Measurements from ENCODE around the gene APOA1.

Gene APOA1

DNA sequence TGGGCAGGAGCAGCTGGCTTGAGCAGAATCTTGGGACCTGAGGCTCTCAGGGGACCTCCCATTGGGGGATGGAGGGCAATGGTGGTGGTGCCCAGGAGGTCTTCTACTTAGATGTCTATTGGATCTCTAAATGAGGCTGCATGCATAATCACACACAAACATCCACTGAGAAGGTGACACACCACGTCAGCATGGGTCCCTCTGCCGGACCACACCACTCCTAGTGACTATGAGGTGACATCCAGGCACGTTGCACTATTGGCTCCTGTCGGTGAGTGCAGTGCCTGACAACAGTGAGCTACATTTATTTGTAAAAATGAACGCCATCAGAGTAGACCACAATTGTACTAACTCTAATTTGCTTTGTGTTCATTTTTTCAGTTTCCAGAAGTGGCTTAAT is 12.0 kb downstream of the APOA1 start:
- Mint-ChIP-seq H3K27me3 (no peaks in the 10 kb centered on the region), H3K27ac (no peak overlapping the region), H3K9me3 (no peaks in the 10 kb centered on the region), H3K4me1 (no peaks in the 10 kb centered on the region), H3K36me3 (no peaks in the 10 kb centered on the region), H3K4me3 (no peak overlapping the region)
- ATAC-seq (ENCODE audit: low read depth) = no peak
- DNase-seq (ENCODE audit: low spot score in 2 of 2) = no peak

DNA sequence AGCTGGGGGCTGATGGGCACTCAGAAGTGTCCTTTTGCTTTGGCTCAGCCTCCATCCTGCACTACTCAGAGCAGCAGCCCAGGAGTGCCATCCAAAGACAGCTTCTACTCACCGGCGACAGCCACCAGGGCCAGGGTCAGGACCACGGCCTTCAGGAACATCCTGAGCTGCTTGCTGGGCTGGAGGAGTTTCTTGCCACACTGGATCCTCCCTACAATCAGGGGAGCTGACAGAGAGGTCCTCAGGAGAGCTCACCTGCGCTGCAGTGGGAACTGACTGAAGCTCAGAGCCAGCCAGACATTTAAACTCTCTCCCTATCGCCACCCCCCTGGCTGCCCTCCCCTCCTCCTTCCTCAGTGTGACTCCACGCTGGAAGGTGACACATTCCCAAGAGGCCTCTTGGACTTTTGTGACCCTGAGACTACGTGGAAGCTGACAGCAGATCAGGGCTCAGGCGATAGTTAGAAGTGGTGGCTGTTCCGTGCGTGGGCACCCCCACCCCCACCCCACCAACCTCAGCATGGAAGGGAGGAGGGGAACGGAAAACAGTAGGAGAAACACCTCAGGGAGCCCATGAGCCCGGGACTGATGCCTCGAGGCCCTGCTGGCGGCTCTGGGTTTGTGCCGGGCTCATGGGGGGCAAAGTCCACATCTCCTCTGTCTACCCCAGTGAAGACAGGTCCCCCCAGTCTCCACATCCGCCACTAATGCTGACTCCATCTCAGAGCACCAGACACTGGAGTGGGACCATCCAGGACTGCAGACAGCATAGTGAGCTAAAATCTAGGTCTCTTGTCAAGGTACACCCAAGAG is 14.2 kb downstream of the APOA1 start, which contains the start of gene APOA4:
TSS of gene APOA4 (minus strand) at position 274 of the 813 bp plus-strand sequence. CDS start at position 161, 113 bp downstream.
- H3K27ac Mint-ChIP-seq = no peak within 1 kb of the TSS
- H3K4me3 Mint-ChIP-seq = no peak within 1 kb of the TSS
- no peaks in the 10 kb centered on the region for H3K36me3 Mint-ChIP-seq
- ATAC-seq (ENCODE audit: low read depth) (no peak), DNase-seq (ENCODE audit: low spot score in 2 of 2) (no peak)
- no peaks in the 10 kb centered on the region for H3K9me3 Mint-ChIP-seq
- no peaks in the 10 kb centered on the region for H3K27me3 Mint-ChIP-seq
- H3K4me1 Mint-ChIP-seq = no peaks in the 10 kb centered on the region

DNA sequence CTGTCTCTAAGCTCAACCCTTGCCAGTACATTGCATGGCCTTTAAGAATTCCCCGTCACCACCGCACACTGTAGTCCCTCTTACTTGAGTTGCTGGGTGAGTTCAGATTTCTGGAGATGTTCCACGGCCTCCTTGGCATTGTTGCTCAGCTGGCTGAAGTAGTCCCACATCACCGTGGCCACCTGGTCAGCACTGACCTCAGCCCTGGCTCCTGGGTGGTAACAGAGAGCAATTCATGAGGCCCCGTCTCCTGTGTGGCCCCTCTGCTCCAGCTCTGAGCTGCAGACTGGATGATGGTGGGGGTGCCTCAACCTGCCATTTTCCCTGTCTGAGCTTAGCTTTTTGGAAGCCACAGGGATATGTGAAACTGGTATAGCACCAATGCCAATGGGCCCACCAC is 14.8 kb downstream of the APOA1 start:
- H3K36me3 Mint-ChIP-seq = no peaks in the 10 kb centered on the region
- H3K9me3 Mint-ChIP-seq = no peaks in the 10 kb centered on the region

DNA sequence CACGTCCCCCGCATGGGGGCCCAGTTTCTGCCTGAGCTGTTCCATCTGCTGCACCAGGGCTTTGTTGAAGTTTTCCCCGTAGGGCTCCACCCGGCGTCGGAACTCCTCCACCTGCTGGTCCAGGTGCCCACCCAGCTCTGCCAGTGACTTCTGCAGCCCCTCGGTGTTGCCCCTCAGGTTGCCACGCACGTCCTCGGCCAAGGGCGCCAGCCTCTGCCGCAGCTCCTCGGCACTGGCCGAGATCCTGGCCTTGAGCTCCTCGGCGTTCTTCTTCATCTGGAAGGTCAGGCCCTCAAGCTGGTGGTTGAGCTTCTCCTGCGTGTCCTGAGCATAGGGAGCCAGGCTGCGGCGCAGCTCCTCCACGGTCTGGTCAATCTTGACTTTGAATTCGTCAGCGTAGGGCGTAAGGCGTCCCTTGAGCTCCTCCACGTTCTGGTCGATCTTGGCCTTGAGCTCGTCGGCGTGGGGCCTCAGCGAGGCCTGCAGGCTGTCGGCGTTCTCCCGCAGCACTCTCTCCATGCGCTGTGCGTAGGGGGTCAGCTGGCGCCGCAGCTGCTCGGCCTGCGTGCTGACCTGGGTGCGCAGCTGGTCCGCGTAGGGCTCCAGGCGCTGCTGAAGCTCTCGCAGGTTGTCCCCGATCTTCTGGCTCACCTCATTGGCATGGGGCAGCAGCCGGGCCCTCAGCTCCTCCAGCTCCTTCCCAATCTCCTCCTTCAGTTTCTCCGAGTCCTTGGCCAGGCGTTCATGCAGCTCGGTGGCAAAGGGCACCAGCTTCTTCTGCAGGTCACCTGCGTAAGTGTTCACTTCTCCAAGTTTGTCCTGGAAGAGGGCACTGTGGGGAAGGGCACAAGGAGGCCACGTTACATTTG is 16.1 kb downstream of the APOA1 start:
- ATAC-seq (ENCODE audit: low read depth) (no peak), DNase-seq (ENCODE audit: low spot score in 2 of 2) (no peak)
- Mint-ChIP-seq H3K36me3 (no peaks in the 10 kb centered on the region), H3K27ac (no peak overlapping the region), H3K4me1 (no peaks in the 10 kb centered on the region), H3K27me3 (no peaks in the 10 kb centered on the region), H3K4me3 (no peak overlapping the region), H3K9me3 (no peaks in the 10 kb centered on the region)

More for the DNA sequence above, 14.8 kb downstream of the APOA1 start:
- no peak for DNase-seq (ENCODE audit: low spot score in 2 of 2)
- Mint-ChIP-seq H3K27ac (no peak overlapping the region), H3K4me3 (no peak overlapping the region), H3K27me3 (no peaks in the 10 kb centered on the region), H3K4me1 (no peaks in the 10 kb centered on the region)
- ATAC-seq (ENCODE audit: low read depth) = no peak

DNA sequence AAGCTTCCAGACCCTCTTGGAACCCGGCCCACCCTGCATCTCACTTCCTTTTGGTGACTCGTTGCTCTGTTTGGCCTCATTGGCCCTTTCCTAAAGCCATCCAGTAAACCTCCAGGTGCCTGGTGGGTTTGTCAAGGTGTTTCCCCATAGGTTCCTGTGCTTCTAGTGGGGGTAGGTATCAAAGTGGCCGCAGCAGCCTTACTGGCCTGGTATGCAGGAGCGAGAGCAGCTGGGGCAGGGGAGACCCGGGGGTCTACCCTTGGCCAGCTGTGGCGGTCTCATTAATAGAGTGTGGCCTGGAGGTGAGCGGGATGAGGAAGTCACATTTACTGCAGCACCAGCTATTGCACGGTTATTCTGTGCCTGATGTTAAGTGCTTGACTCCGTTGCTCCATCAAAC is 18.4 kb downstream of the APOA1 start:
- Mint-ChIP-seq H3K27ac (no peak overlapping the region), H3K9me3 (no peaks in the 10 kb centered on the region), H3K27me3 (peaks cover 2% of the 10 kb centered on the region), H3K4me3 (no peak overlapping the region), H3K36me3 (no peaks in the 10 kb centered on the region), H3K4me1 (no peaks in the 10 kb centered on the region)
- ATAC-seq (ENCODE audit: low read depth) = no peak
- DNase-seq (ENCODE audit: low spot score in 2 of 2) = no peak

DNA sequence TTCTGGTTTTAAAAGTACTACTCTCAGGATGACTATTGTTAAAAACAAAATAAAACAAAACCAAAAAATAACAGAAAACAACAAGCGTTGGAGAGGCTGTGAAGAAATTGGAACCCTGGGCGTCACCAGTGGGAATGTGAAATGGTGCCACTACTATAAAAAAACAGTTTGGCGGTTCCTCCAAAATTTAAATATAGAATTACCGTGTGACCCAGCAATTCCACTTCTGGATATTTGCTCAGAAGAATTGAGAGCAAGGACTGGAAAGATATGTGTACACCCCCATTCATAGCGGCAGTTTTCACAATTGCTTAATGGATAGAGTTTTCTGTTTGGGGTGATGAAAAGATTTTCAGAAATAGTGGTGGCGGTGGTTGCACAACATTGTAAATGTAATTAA is 22.9 kb downstream of the APOA1 start:
- DNase-seq (ENCODE audit: low spot score in 2 of 2) = no peak
- no peak for ATAC-seq (ENCODE audit: low read depth)
- Mint-ChIP-seq H3K27me3 (peaks cover 2% of the 10 kb centered on the region), H3K27ac (no peak overlapping the region), H3K4me1 (no peaks in the 10 kb centered on the region), H3K9me3 (no peaks in the 10 kb centered on the region), H3K36me3 (no peaks in the 10 kb centered on the region), H3K4me3 (no peak overlapping the region)

DNA sequence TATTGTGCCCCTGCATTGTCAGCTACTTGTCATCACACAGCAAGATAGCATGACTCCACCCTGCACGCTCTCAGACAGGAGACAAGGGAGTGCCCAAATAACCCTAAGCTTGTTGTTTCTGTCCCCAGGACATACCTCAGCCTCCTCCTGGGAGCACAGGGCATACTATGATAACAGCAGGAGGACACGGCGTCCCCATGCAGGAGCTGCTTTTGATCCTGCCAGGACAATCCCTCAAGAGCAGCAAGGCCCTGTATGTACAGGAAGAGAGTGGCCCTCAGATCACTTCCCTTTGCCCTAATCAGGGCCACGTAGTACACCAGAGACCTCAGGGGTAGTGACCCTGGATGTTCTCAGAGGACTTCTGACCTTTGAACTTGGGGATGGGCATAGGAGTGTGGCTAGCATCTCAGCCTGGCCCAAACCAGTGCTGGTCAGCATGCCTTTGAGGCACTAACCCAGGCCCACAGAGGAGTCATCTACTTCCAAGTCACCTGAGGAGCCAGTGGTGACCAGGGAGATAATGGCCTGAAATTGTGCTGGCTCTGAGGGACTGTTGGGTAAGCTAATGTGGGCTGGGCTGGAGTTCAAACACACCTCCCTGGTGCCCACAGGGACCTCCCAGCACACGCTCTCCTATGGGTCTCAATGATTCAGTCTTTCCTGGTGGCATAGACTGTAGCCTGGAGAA is 23.5 kb downstream of the APOA1 start:
- no peaks in the 10 kb centered on the region for H3K36me3 Mint-ChIP-seq
- no peak overlapping the region for H3K27ac Mint-ChIP-seq
- H3K4me3 Mint-ChIP-seq = no peak overlapping the region
- no peaks in the 10 kb centered on the region for H3K4me1 Mint-ChIP-seq
- no peak for ATAC-seq (ENCODE audit: low read depth)
- H3K27me3 Mint-ChIP-seq = peaks cover 4% of the 10 kb centered on the region
- no peaks in the 10 kb centered on the region for H3K9me3 Mint-ChIP-seq
- no peak for DNase-seq (ENCODE audit: low spot score in 2 of 2)

DNA sequence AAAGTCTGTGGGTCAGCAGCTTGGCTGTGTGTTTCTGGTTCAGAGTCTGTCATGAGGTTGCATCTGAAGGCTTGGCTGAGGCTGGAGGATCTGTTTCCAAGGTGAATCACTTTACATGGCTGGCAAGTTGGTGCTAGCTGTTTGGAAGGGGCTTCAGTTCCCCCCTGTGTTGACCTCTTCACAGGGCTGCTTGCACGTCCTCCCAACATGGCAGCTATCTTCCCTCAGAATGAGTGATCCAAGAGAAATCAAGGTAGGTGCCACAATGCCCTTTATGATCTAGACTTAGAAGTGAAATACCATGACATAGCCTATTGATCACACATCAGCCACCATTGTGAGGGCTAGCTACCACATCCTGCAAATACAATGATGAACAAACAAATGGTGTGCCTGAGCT is 24.3 kb downstream of the APOA1 start:
- peaks cover 4% of the 10 kb centered on the region for H3K27me3 Mint-ChIP-seq
- no peak for ATAC-seq (ENCODE audit: low read depth)

DNA sequence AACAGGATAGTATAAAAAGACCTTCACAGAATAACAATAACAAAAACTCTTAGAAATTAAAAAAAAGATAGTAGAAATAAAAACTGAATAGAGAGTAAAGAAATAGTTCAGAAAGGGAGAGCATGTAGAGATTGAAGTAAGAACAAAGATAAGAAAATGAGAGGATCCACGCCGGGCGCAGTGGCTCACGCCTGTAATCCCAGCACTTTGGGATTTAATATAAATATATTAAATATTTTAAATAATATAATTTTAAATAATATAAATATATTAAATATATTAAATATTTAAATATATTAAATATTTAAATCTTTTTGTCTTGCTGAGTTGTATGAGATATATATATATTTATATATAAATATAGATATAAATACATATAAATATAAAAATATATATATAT is 25.3 kb downstream of the APOA1 start:
- Mint-ChIP-seq H3K4me1 (no peaks in the 10 kb centered on the region), H3K27ac (no peak overlapping the region), H3K36me3 (no peaks in the 10 kb centered on the region), H3K4me3 (no peak overlapping the region), H3K9me3 (no peaks in the 10 kb centered on the region), H3K27me3 (peaks cover 8% of the 10 kb centered on the region)
- no peak for ATAC-seq (ENCODE audit: low read depth)
- DNase-seq (ENCODE audit: low spot score in 2 of 2) = no peak

More for the DNA sequence above, 24.3 kb downstream of the APOA1 start:
- H3K9me3 Mint-ChIP-seq = no peaks in the 10 kb centered on the region
- no peak overlapping the region for H3K4me3 Mint-ChIP-seq
- H3K36me3 Mint-ChIP-seq = no peaks in the 10 kb centered on the region
- H3K27ac Mint-ChIP-seq = no peak overlapping the region
- H3K4me1 Mint-ChIP-seq = no peaks in the 10 kb centered on the region
- no peak for DNase-seq (ENCODE audit: low spot score in 2 of 2)

DNA sequence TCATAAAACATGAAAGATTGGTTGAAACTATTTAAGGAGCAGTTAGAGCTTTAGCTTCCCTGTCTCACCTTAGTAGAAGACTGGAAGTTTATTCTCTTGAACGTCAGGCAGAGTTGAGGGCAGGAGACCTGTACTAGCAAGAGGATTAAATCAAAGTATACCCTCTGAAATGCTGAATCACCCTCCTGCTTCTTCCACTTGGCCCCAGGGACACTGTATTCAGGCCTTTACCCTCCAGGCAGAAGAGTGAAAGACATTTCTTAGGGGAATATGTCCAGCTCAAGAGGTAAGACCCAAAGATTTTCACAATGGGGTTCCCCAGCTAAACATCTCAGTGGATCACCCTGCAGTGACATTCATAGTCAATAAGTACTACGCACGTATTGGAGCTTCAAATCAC is 26.2 kb downstream of the APOA1 start:
- DNase-seq (ENCODE audit: low spot score in 2 of 2) (no peak), ATAC-seq (ENCODE audit: low read depth) (no peak)
- Mint-ChIP-seq H3K4me1 (no peaks in the 10 kb centered on the region), H3K27ac (no peak overlapping the region), H3K9me3 (no peaks in the 10 kb centered on the region), H3K36me3 (no peaks in the 10 kb centered on the region), H3K27me3 (peaks cover 9% of the 10 kb centered on the region), H3K4me3 (no peak overlapping the region)

DNA sequence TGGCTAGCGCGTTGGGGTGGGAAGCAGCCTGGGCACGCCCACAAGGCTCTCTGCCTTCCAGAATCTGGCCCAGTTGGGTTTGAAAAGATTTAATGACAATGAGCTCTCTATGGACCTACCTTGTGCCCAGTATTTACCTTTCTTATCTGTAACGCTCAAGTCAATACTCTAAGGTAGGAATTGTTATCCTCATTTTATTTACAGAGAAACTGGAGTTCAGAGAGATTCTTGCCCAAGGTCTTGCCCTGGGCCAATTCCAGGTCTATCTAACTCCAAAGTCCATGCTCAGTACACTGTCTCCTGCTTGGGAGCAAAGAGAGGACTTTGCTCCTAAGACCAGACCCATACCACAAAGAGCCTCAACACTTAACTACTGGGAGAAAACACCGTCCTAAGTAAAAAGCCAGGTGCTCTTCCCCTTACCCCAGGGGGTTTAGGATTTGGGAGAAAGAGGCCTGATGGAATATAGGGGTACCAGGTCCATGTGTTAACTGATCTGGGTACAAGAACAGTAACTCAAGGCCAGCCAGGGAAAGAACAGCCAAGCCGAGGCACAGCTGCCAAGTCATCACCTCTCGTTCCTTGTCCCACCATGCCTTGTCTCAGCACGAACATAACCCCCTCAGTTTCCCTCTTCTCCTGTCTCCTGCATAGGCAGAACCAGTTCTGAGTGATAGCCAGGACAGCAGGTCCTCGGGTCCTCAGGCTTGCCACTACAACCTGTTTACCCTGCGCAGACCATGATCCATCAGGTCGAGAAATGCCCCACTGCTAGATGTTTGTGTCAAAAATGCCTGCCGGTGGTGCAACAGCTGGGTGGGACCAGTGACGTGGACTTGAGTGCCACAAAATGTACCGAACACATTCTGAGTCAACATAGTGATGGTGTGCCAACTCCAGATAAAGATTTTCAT is 28.9 kb downstream of the APOA1 start:
- ATAC-seq (ENCODE audit: low read depth) (no peak), DNase-seq (ENCODE audit: low spot score in 2 of 2) (no peak)
- H3K4me1 Mint-ChIP-seq = no peaks in the 10 kb centered on the region
- no peaks in the 10 kb centered on the region for H3K36me3 Mint-ChIP-seq
- no peak overlapping the region for H3K4me3 Mint-ChIP-seq
- H3K27ac Mint-ChIP-seq = no peak overlapping the region
- no peaks in the 10 kb centered on the region for H3K9me3 Mint-ChIP-seq
- H3K27me3 Mint-ChIP-seq = peaks cover 10% of the 10 kb centered on the region

DNA sequence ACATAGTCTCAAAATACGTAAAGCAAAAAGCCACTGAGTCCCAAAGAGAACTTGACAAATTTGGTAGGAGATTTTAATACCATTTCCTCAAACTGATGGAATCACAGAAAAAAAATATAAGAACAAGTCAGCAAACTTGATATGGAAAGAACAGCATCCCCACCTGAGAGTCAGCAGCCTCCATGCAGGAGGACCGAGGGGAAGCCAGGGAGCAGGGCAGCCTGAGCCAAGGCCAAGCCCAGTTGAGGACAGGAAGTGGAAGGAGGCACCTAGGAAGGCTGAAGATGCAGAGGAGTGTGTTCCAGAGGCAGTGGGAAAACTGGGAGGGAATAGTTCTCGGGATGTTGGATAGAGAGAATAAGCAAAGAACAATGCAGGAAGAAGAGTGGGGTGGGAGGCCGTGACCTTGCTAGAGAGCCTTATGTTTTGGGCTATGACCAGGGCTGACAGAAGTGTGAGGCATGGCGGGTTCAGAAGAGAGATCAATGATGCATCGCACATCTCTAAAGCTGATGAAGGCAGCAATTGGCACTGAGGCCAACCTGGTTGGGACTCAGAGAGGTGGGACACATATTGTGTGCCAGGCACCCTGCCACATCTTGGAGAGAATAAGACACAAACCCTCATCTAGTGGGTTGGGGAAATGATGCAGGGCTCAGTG is 29.7 kb downstream of the APOA1 start:
- no peaks in the 10 kb centered on the region for H3K4me1 Mint-ChIP-seq
- H3K36me3 Mint-ChIP-seq = no peaks in the 10 kb centered on the region
- H3K9me3 Mint-ChIP-seq = no peaks in the 10 kb centered on the region
- H3K4me3 Mint-ChIP-seq = no peak overlapping the region
- H3K27ac Mint-ChIP-seq = no peak overlapping the region
- peaks cover 13% of the 10 kb centered on the region for H3K27me3 Mint-ChIP-seq
- ATAC-seq (ENCODE audit: low read depth) (no peak), DNase-seq (ENCODE audit: low spot score in 2 of 2) (no peak)

DNA sequence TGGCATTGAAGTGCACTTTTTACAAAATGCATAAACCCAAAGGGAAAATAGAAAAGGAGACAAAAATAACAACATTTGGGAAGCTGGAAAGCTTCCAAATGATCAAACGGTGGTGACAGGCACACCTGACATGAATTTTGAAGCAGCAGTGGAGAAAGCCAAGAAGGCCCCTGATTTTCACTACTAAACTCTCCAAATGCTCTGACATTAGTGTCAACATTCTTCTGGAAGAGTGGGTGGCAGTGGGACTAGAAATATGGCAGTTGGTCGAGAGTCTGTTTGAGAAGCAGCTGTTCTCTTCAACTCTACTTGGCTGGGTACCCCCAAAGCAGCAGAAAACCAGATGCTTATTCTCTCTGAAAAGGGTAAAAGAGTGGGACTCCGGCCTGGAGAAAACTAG is 33.4 kb downstream of the APOA1 start:
- H3K27ac Mint-ChIP-seq = no peak overlapping the region
- no peaks in the 10 kb centered on the region for H3K4me1 Mint-ChIP-seq
- H3K9me3 Mint-ChIP-seq = no peaks in the 10 kb centered on the region
- peaks cover 1% of the 10 kb centered on the region for H3K36me3 Mint-ChIP-seq
- DNase-seq (ENCODE audit: low spot score in 2 of 2) (no peak), ATAC-seq (ENCODE audit: low read depth) (no peak)
- H3K27me3 Mint-ChIP-seq = peaks cover 20% of the 10 kb centered on the region
- H3K4me3 Mint-ChIP-seq = no peak overlapping the region
